CD4-positive, alpha-beta T cell treated with Interleukin-1 beta for 1 hour (primary cell): ENCODE results near the gene CALB2.

Experiments
- DNase-seq, 2 donors: peaks; one replicate each; pipeline ENCODE4 v3.0.0-alpha.2; 2020 to 2022

Gene CALB2

GRCh38 chr16:71399801-71400563 lies 41.5 kb downstream of the CALB2 start:
- DNase-seq, result no peak

- no peak for DNase-seq
Measured at GRCh38 chr16:71402007-71402406, 43.5 kb downstream of the CALB2 start.

GRCh38 chr16:71402674-71403073 lies 44.2 kb downstream of the CALB2 start:
- no peak for DNase-seq

GRCh38 chr16:71404364-71404763 lies 45.8 kb downstream of the CALB2 start:
- no peak for DNase-seq

DNA sequence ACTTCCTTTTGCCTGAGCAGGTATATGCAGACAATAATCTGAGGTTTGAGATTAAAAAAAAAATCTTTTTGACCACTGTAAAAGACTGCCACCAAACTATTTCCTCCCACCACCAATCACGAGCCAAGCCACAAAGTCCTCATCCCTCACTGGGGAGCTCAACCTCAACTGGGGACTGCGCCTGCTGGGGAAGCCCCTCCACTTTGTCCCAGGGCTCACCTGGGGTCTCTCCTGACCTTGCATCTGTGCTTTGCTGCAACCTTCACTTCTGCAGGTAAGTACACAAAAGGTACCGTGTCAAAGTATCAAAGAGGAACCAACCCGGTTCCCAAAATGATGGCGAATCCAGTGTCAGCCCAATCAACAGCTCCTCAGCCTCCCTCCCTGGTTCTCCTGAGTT lies 47.8 kb downstream of the CALB2 start:
- DNase-seq, result no peak

DNA sequence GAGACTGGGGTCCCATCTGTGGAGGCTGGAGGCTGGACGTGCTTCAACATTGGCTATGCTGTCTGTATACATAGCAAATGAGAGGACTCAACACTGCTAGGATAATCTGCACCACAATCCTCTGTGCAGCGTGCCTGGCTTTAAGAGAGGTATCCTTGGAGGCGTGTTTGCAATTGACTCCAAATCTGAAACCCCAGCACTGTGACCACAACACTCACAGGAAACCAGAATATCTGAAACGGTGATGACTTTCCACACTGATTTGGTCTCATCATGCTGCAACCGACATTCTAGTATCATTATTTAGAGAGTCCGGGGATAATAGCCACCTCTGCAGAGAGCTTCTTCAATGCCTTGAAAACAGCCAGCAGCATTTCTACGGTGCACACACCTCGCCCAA lies 48.2 kb downstream of the CALB2 start:
- DNase-seq, result no peak

DNA sequence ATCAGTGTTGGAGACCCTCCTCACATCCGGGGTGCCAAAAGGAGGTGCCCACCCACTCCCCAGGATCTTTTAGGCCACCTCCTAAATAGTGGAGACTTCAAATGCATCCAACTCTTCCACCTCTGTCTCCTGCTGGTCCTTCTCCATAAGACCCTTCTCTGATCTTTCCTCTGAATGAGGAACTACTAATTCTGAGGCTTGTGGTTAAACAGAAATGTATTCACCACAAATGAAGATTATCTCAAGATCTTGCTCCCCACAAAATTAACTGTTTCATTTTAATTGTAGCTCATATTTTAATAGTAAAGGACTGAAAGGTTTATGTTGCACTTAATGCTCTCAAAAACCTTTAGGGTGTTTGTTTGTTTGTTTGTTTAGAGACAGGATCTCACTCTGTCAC lies 49.2 kb downstream of the CALB2 start:
- no peak for DNase-seq

DNA sequence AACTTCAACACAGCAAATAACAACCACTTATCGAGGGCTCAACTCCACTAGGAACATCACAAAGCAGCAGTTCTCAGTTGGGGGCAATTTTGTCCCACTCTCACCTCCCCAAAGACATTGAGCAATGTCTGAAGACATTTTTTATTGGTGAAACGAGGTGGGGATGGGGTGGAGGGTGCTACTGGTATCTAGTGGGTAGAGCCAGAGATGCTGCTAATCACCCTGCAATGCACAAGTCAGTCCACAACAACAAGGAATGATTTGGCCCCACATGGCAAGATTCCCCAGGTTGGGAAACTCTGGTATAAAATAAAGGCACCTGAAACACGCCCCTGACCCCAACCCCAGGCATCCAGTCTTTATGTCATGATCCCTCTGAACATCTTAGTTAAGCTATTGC lies 50.0 kb downstream of the CALB2 start:
- DNase-seq, result no peak

GRCh38 chr16:71409011-71409775 lies 50.7 kb downstream of the CALB2 start:
- no peak for DNase-seq

GRCh38 chr16:71410146-71410545 lies 51.6 kb downstream of the CALB2 start:
- no peak for DNase-seq

DNA sequence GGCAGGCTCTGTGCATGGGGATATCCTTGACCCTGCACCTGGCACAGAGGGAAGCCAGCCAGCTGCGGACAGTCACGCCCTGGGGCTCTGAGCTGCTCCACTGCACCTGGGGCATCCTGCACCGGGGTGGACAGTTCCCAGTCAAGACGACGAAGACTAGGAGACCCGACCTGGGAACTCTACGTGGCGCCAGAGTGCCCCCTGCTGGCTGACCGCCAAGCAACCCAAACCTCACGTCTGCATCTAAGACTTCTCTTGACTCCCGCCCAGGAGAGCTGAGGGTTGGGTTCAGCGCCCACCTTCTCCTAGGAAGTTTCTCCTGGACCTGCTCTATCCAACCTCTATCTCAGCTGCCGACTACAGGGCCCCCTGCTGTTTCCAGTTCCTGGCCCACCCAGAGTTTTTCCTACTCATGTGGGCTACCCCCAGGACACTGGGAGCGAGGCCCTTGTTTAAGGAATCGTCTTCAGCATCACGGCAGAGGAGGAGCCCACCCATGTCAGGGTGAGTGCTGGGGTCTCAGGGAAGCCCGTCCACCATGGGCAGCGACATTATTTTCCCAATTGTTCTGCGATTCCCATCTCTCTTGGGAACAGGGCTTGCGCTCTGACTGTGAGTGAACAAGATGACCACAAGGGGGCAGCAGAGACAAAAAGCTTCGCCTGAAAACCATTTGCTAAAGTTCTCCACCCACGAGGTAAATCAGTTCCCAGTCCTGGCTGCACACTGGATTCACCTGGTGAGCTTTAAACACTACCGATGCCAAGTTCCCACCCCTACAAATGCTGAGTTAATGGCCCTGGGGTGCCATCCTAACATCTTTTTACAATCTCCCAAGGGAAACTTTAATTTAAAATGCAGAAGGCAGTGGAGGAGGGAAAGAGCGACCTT lies 54.0 kb downstream of the CALB2 start:
- peak; percentile 45 to 59 for DNase-seq

GRCh38 chr16:71413341-71413740 lies 54.8 kb downstream of the CALB2 start:
- DNase-seq, result no peak

DNA sequence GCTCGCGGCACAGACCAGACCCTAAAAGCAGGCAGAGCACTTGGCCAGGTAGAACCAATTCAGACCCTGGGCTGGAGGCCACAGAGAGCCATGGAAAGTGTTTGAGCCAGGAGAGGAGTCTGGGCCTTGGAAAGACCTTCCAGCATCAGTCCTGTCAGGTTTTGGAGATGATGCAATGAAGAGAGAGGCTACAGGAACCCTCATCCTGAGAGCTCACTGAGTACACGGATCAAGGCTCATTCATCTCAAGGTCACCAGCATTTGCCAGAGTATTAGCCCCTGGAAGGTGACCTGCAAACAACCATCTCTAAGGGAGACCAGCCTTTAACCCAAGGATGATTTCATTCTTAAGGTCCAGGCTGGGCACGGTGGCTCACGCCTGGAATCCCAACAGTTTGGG lies 55.5 kb downstream of the CALB2 start:
- no peak for DNase-seq

- peak in 1 of 2 donors; percentile 13 for DNase-seq
Measured at GRCh38 chr16:71421911-71422310, 63.4 kb downstream of the CALB2 start.

GRCh38 chr16:71423016-71423415 lies 64.5 kb downstream of the CALB2 start:
- DNase-seq, result no peak

- DNase-seq, result no peak
Measured at GRCh38 chr16:71423865-71424264, 65.3 kb downstream of the CALB2 start.

DNA sequence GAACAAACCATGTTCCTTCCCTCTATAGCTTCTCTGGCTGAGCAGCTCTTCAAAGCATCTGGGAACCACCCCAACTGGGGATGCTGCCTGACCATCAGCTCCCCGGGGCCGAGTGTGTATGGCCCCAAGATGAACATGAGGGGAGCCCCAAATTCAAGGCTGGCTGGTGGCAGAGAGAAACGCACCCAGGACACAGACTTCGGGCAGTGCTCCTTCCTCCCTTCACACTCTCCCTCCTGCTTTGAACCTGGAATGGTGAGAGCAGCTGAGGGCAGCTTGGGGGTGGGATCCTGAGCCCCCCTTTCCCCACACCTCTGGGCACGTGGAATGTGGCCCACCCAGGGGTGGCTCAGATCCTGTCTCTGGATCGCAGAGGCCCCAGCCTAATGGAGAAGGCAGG lies 66.1 kb downstream of the CALB2 start:
- no peak for DNase-seq

- no peak for DNase-seq
Measured at GRCh38 chr16:71425746-71426068, 67.2 kb downstream of the CALB2 start.

- no peak for DNase-seq
Measured at GRCh38 chr16:71426069-71426879, 67.8 kb downstream of the CALB2 start.

GRCh38 chr16:71426880-71427615 lies 68.5 kb downstream of the CALB2 start:
- no peak for DNase-seq

GRCh38 chr16:71428385-71428784 lies 69.9 kb downstream of the CALB2 start:
- no peak for DNase-seq

GRCh38 chr16:71428883-71429282 lies 70.4 kb downstream of the CALB2 start:
- no peak for DNase-seq
